GM23338 (cell line): ENCODE data around the gene FZD2. TPM values are rescaled to one million over a fixed set of nuclear protein-coding genes. Genes with fewer than 3 reads are reported as not detected.

Source experiments
- CREB1 ChIP-seq: fragments of 250-450 bp; sonication (Bioruptor Pico); IDR thresholded peaks from 2 replicates; pipeline ENCODE4 v1.5.0; 2020; ENCODE audit warnings: low read depth, mild to moderate bottlenecking, moderate library complexity
- CTCF ChIP-seq, 2 experiments: fragments of 200-600 bp in 1 of 2; sonication (generic) in 1 of 2; conservative IDR thresholded peaks; 2 replicates each; pipeline versions ENCODE4 v1.5.1 to v1.6.1; 2016 to 2017; ENCODE audit warnings: antibody characterized with exemption in 2 of 2, low read depth in 2 of 2, mild to moderate bottlenecking in 2 of 2, moderate library complexity in 1 of 2
- ETS1 ChIP-seq: IDR thresholded peaks from 2 replicates; pipeline ENCODE4 v1.6.1; 2016; ENCODE audit warnings: antibody characterized with exemption
- EZH2 ChIP-seq: fragments of 200-600 bp; sonication (generic); IDR thresholded peaks from one replicate; pipeline ENCODE4 v1.8.0; 2017; ENCODE audit warnings: antibody characterized with exemption, mild to moderate bottlenecking, low read depth; ENCODE audit not compliant: unreplicated experiment
- EZH2phosphoT487 ChIP-seq: fragments of 200-600 bp; sonication (generic); IDR thresholded peaks from one replicate; pipeline ENCODE4 v1.8.1; 2018; ENCODE audit warnings: antibody characterized with exemption; ENCODE audit not compliant: unreplicated experiment
- JUNB ChIP-seq: IDR thresholded peaks from one replicate; pipeline ENCODE4 v1.6.1; 2016; ENCODE audit warnings: antibody characterized with exemption; ENCODE audit not compliant: unreplicated experiment
- NANOG ChIP-seq: IDR thresholded peaks from 2 replicates; pipeline ENCODE4 v1.6.1; 2016; ENCODE audit warnings: antibody characterized with exemption, borderline replicate concordance
- POLR2AphosphoS5 ChIP-seq: IDR thresholded peaks from 2 replicates; pipeline ENCODE4 v1.6.1; 2016; ENCODE audit warnings: antibody characterized with exemption, low read depth
- REST ChIP-seq: IDR thresholded peaks from one replicate; pipeline ENCODE4 v1.6.1; 2018; ENCODE audit warnings: antibody characterized with exemption; ENCODE audit not compliant: unreplicated experiment
- STAT1 ChIP-seq: IDR thresholded peaks from one replicate; pipeline ENCODE4 v1.6.1; 2016; ENCODE audit warnings: antibody characterized with exemption; ENCODE audit not compliant: unreplicated experiment
- ZNF331 ChIP-seq: fragments of 250-450 bp; sonication (Bioruptor Pico); IDR thresholded peaks from 2 replicates; pipeline ENCODE4 v1.5.0; 2020; ENCODE audit warnings: low read depth, mild to moderate bottlenecking, moderate library complexity
- polyA plus RNA-seq: library from polyadenylated mRNA; unstranded; fragments of >200 nt; fragmentation: Nextera tagmentation; extraction: Ambion mirVana; gene quantifications from 2 replicates; pipeline ENCODE4 v1.2.1, GENCODE V29; 2016
- total RNA-seq: library from RNA; depleted of rRNA; stranded (reverse); fragments of >200 nt; shearing (Covaris generic); gene quantifications from 2 replicates; pipeline ENCODE4 v1.2.3, GENCODE V29; 2014
- TF ChIP-seq, protein P1 (sequence below): fragments of 250-450 bp; sonication (Bioruptor Pico); IDR thresholded peaks from 2 replicates; pipeline ENCODE4 v1.5.0; 2020; ENCODE audit warnings: mild to moderate bottlenecking, moderate library complexity

FZD2 gene
- total and polyA plus RNA-seq, 2 experiments from 2014 or later = 6.2 to 7.6 TPM

- TF ChIP-seq, protein P1, sequence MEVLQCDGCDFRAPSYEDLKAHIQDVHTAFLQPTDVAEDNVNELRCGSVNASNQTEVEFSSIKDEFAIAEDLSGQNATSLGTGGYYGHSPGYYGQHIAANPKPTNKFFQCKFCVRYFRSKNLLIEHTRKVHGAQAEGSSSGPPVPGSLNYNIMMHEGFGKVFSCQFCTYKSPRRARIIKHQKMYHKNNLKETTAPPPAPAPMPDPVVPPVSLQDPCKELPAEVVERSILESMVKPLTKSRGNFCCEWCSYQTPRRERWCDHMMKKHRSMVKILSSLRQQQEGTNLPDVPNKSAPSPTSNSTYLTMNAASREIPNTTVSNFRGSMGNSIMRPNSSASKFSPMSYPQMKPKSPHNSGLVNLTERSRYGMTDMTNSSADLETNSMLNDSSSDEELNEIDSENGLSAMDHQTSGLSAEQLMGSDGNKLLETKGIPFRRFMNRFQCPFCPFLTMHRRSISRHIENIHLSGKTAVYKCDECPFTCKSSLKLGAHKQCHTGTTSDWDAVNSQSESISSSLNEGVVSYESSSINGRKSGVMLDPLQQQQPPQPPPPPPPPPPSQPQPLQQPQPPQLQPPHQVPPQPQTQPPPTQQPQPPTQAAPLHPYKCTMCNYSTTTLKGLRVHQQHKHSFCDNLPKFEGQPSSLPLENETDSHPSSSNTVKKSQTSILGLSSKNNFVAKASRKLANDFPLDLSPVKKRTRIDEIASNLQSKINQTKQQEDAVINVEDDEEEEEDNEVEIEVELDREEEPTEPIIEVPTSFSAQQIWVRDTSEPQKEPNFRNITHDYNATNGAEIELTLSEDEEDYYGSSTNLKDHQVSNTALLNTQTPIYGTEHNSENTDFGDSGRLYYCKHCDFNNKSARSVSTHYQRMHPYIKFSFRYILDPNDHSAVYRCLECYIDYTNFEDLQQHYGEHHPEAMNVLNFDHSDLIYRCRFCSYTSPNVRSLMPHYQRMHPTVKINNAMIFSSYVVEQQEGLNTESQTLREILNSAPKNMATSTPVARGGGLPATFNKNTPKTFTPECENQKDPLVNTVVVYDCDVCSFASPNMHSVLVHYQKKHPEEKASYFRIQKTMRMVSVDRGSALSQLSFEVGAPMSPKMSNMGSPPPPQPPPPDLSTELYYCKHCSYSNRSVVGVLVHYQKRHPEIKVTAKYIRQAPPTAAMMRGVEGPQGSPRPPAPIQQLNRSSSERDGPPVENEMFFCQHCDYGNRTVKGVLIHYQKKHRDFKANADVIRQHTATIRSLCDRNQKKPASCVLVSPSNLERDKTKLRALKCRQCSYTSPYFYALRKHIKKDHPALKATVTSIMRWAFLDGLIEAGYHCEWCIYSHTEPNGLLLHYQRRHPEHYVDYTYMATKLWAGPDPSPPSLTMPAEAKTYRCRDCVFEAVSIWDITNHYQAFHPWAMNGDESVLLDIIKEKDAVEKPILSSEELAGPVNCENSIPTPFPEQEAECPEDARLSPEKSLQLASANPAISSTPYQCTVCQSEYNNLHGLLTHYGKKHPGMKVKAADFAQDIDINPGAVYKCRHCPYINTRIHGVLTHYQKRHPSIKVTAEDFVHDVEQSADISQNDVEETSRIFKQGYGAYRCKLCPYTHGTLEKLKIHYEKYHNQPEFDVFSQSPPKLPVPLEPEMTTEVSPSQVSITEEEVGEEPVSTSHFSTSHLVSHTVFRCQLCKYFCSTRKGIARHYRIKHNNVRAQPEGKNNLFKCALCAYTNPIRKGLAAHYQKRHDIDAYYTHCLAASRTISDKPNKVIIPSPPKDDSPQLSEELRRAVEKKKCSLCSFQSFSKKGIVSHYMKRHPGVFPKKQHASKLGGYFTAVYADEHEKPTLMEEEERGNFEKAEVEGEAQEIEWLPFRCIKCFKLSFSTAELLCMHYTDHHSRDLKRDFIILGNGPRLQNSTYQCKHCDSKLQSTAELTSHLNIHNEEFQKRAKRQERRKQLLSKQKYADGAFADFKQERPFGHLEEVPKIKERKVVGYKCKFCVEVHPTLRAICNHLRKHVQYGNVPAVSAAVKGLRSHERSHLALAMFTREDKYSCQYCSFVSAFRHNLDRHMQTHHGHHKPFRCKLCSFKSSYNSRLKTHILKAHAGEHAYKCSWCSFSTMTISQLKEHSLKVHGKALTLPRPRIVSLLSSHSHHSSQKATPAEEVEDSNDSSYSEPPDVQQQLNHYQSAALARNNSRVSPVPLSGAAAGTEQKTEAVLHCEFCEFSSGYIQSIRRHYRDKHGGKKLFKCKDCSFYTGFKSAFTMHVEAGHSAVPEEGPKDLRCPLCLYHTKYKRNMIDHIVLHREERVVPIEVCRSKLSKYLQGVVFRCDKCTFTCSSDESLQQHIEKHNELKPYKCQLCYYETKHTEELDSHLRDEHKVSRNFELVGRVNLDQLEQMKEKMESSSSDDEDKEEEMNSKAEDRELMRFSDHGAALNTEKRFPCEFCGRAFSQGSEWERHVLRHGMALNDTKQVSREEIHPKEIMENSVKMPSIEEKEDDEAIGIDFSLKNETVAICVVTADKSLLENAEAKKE = no peak
- TF ChIP-seq POLR2AphosphoS5 (no peak), CTCF (conservative IDR thresholded peaks at IDR 0.05; ENCODE audit: low read depth in 2 of 2) (no peak), EZH2 (no peak), STAT1 (no peak), JUNB (no peak), ETS1 (no peak), ZNF331 (CRISPR knock-in tag) (no peak), NANOG (no peak), EZH2phosphoT487 (no peak), REST (no peak), CREB1 (CRISPR knock-in tag) (no peak)
Observed at GRCh38 chr17:44548376-44549230, 8.7 kb upstream of the FZD2 start (continued).
